ENCODE data around the gene ZBTB21. TPM values are rescaled to one million over a fixed set of nuclear protein-coding genes. Genes with fewer than 3 reads are reported as not detected.

ZBTB21 gene
- total and polyA plus RNA-seq, 2 of the 4 experiments (the other 2 are of a cell fraction) = 6.8 to 12.0 TPM

DNA sequence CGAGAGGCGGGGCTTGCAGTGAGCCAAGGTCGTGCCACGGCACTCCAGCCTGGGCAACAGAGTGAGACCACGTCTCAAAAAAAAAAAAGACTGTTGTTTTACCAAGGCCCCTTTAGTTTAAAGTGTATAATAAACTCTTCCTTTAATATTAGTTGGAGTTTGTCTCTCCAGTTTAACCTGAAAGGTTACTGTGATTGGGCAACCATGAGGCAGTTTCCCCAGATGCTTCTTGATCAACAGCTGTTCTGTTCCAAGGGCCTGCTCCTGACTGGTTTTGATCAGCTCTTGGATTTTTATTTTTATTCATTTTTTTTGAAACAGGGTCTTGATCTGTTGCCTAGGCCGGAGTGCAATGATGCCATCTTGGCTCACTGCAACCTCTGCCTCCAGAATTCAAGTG lies 38.3 kb downstream of the ZBTB21 start:
- Histone ChIP-seq H2BK15ac (ENCODE audit: low read depth, low read length) (no peak overlapping the region), H3K4me1 (ENCODE audit: control insufficient read depth, insufficient read depth, low read length) (no peaks in the 10 kb centered on the region), H4K91ac (ENCODE audit: insufficient read depth, low read depth, low read length) (no peak overlapping the region), H3K4me2 (ENCODE audit: low read depth, low read length) (no peak overlapping the region), H3K14ac (replicated peaks; ENCODE audit: low read depth, low read length) (no peak overlapping the region), H2AK5ac (ENCODE audit: low read depth, low read length) (no peak overlapping the region), H2AFZ (replicated peaks; ENCODE audit: low read length, poor library complexity) (no peak overlapping the region), H2BK5ac (ENCODE audit: low read depth, low read length, poor library complexity, severe bottlenecking) (no peak overlapping the region), H4K8ac (ENCODE audit: low read depth in 2 of 2, low read length in 2 of 2) (no peak overlapping the region), H3K9ac (ENCODE audit: low read depth, low read length) (no peak overlapping the region), H3K23ac (ENCODE audit: low read depth, low read length) (no peak overlapping the region), H3K9me1 (ENCODE audit: insufficient read depth, low read length) (peaks cover 2% of the 10 kb centered on the region; the same call in 1 of the 2 replicates), H3K9me3 (ENCODE audit: control insufficient read depth, insufficient read depth, low read length) (no peaks in the 10 kb centered on the region), H3K4ac (ENCODE audit: low read depth, low read length) (no peak overlapping the region), H3K27ac (ENCODE audit: insufficient read depth, low read length) (no peak overlapping the region), H3K79me1 (ENCODE audit: low read depth in 1 of 2, low read length in 2 of 2) (no peaks in the 10 kb centered on the region), H2BK120ac (ENCODE audit: low read depth, low read length) (no peak overlapping the region), H3K18ac (ENCODE audit: low read depth, low read length) (no peak overlapping the region), H2AK9ac (replicated peaks; ENCODE audit: low read depth, low read length, poor library complexity) (no peak overlapping the region), H3K56ac (ENCODE audit: extremely low read depth, insufficient read depth, low read length) (no peak overlapping the region), H3K4me3 (ENCODE audit: insufficient read depth, low read depth, low read length) (no peak overlapping the region), H4K20me1 (ENCODE audit: insufficient read depth, low read length) (no peaks in the 10 kb centered on the region), H2BK20ac (ENCODE audit: low read depth, low read length) (no peak overlapping the region), H3K36me3 (ENCODE audit: control insufficient read depth, insufficient read depth, low read length) (no peaks in the 10 kb centered on the region), H3K27me3 (ENCODE audit: control insufficient read depth, insufficient read depth, low read length) (no peaks in the 10 kb centered on the region; the same call in 1 of the 2 replicates), H4K5ac (ENCODE audit: low read depth, low read length) (no peak overlapping the region)
- ChIA-PET CTCF (no interaction called here), POLR2A (ENCODE audit: unreplicated experiment) (no interaction called here)
- no peak for ATAC-seq (ENCODE audit: low read depth)
- intact Hi-C loops (cut with micrococcal nuclease) = no loop called here
- TF ChIP-seq, protein P1, sequence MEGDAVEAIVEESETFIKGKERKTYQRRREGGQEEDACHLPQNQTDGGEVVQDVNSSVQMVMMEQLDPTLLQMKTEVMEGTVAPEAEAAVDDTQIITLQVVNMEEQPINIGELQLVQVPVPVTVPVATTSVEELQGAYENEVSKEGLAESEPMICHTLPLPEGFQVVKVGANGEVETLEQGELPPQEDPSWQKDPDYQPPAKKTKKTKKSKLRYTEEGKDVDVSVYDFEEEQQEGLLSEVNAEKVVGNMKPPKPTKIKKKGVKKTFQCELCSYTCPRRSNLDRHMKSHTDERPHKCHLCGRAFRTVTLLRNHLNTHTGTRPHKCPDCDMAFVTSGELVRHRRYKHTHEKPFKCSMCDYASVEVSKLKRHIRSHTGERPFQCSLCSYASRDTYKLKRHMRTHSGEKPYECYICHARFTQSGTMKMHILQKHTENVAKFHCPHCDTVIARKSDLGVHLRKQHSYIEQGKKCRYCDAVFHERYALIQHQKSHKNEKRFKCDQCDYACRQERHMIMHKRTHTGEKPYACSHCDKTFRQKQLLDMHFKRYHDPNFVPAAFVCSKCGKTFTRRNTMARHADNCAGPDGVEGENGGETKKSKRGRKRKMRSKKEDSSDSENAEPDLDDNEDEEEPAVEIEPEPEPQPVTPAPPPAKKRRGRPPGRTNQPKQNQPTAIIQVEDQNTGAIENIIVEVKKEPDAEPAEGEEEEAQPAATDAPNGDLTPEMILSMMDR (conservative IDR thresholded peaks at IDR 0.05; ENCODE audit: low read depth, low read length) = no peak
- TF ChIP-seq RAD21 (IDR thresholded peaks at IDR 0.05; ENCODE audit: low read length) = no peak
- no peak for TF ChIP-seq SMC3 (IDR thresholded peaks at IDR 0.05; ENCODE audit: low read depth, low read length)
- no peak for TF ChIP-seq BHLHE40 (IDR thresholded peaks at IDR 0.05; ENCODE audit: low read depth, low read length)
- in situ Hi-C loops (cut with MboI; ENCODE audit: low sequenced_read_pairs) = no loop called here
- dilution Hi-C loops (cut with HindIII; ENCODE audit: low sequenced_read_pairs, unreplicated experiment) = no loop called here
- no TSS peak for BruUV-seq (replicated peaks)
- no CpG with 5 or more reads among the region's 6 CpGs for WGBS, 2 experiments (ENCODE audit: extremely low coverage in 2 of 2, insufficient read length in 1 of 2)
- DNase-seq = no peak
